Measurements from ENCODE around the gene POU2F3. TPM values are rescaled to one million over a fixed set of nuclear protein-coding genes. Genes with fewer than 3 reads are reported as not detected.

POU2F3 gene
- total and polyA plus RNA-seq, 2 donors (not counting 1 experiment from before 2014, with no cell fraction given) = not detected

GRCh38 chr11:120329556-120329955 is 89.6 kb downstream of the POU2F3 start:
- Histone ChIP-seq H2AFZ (ENCODE audit: low read length) (no peak overlapping the region), H3K4me1 (ENCODE audit: control insufficient read depth, extremely low read depth, insufficient read depth, low read length) (peaks cover 34% of the 10 kb centered on the region), H3K4me2 (ENCODE audit: extremely low read depth, insufficient read depth, low read length) (no peak overlapping the region), H3K79me2 (ENCODE audit: control insufficient read depth, insufficient read depth, low read length) (peaks cover 19% of the 10 kb centered on the region), H3K27ac (ENCODE audit: insufficient read depth, low read length) (no peak overlapping the region), H3K9me3 (ENCODE audit: control insufficient read depth, insufficient read depth, low read depth, low read length) (no peaks in the 10 kb centered on the region), H3K4me3 (replicated peaks in 1 of 4; ENCODE audit: control extremely low read depth in 1 of 4, insufficient read depth in 1 of 4, low read depth in 3 of 4, low read length in 4 of 4) (no peak overlapping the region), H3K36me3 (ENCODE audit: control insufficient read depth, insufficient read depth, low read length) (peaks cover 7% of the 10 kb centered on the region), H3K9ac (ENCODE audit: insufficient read depth, low read length) (no peak overlapping the region), H3K27me3 (ENCODE audit: control insufficient read depth, insufficient read depth, low read length) (no peaks in the 10 kb centered on the region), H4K20me1 (ENCODE audit: control insufficient read depth, extremely low read depth, insufficient read depth, low read length) (no peaks in the 10 kb centered on the region)
- TF ChIP-seq, protein P1, sequence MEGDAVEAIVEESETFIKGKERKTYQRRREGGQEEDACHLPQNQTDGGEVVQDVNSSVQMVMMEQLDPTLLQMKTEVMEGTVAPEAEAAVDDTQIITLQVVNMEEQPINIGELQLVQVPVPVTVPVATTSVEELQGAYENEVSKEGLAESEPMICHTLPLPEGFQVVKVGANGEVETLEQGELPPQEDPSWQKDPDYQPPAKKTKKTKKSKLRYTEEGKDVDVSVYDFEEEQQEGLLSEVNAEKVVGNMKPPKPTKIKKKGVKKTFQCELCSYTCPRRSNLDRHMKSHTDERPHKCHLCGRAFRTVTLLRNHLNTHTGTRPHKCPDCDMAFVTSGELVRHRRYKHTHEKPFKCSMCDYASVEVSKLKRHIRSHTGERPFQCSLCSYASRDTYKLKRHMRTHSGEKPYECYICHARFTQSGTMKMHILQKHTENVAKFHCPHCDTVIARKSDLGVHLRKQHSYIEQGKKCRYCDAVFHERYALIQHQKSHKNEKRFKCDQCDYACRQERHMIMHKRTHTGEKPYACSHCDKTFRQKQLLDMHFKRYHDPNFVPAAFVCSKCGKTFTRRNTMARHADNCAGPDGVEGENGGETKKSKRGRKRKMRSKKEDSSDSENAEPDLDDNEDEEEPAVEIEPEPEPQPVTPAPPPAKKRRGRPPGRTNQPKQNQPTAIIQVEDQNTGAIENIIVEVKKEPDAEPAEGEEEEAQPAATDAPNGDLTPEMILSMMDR (conservative IDR thresholded peaks at IDR 0.05 in 1 of 2, IDR thresholded peaks at IDR 0.05 in 1 of 2; ENCODE audit: low read depth in 1 of 2, low read length in 2 of 2) = no peak
- no peak for TF ChIP-seq EZH2 (IDR thresholded peaks at IDR 0.05; ENCODE audit: low read length, missing control alignments)
- peak in 1 of 2 donors; percentile 59 for DNase-seq (ENCODE audit: low read depth in 2 of 2)

DNA sequence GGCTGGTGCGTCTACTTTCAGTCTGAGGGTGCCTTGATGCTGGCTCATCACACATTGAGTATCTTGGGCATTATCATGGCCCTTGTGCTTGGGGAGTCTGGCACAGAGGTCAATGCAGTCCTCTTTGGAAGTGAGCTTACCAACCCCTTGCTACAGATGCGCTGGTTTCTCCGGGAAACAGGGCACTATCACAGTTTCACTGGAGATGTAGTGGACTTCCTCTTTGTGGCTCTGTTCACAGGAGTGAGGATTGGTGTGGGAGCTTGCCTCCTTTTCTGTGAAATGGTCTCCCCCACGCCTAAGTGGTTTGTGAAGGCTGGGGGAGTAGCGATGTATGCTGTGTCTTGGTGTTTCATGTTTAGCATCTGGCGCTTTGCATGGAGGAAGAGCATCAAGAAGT is 90.1 kb downstream of the POU2F3 start:
- TF ChIP-seq, protein P1 (conservative IDR thresholded peaks at IDR 0.05 in 1 of 2, IDR thresholded peaks at IDR 0.05 in 1 of 2; ENCODE audit: low read depth in 1 of 2, low read length in 2 of 2) = no peak
- no peak for TF ChIP-seq EZH2 (IDR thresholded peaks at IDR 0.05; ENCODE audit: low read length, missing control alignments)
- H3K79me2 ChIP-seq (ENCODE audit: control insufficient read depth, insufficient read depth, low read length) = peaks cover 19% of the 10 kb centered on the region
- no peaks in the 10 kb centered on the region for H3K9me3 ChIP-seq (ENCODE audit: control insufficient read depth, insufficient read depth, low read depth, low read length)
- no peak overlapping the region for H3K27ac ChIP-seq (ENCODE audit: insufficient read depth, low read length)
- no peak overlapping the region for H2AFZ ChIP-seq (ENCODE audit: low read length)
- no peak overlapping the region for H3K4me2 ChIP-seq (ENCODE audit: extremely low read depth, insufficient read depth, low read length)
- peaks cover 31% of the 10 kb centered on the region for H3K4me1 ChIP-seq (ENCODE audit: control insufficient read depth, extremely low read depth, insufficient read depth, low read length)
- no peak overlapping the region for H3K4me3 ChIP-seq (replicated peaks in 1 of 4; ENCODE audit: control extremely low read depth in 1 of 4, insufficient read depth in 1 of 4, low read depth in 3 of 4, low read length in 4 of 4)
- H3K9ac ChIP-seq (ENCODE audit: insufficient read depth, low read length) = no peak overlapping the region
- H3K36me3 ChIP-seq (ENCODE audit: control insufficient read depth, insufficient read depth, low read length) = peaks cover 7% of the 10 kb centered on the region
- no peaks in the 10 kb centered on the region for H3K27me3 ChIP-seq (ENCODE audit: control insufficient read depth, insufficient read depth, low read length)
- H4K20me1 ChIP-seq (ENCODE audit: control insufficient read depth, extremely low read depth, insufficient read depth, low read length) = no peaks in the 10 kb centered on the region
- no peak for DNase-seq (ENCODE audit: low read depth in 2 of 2)

DNA sequence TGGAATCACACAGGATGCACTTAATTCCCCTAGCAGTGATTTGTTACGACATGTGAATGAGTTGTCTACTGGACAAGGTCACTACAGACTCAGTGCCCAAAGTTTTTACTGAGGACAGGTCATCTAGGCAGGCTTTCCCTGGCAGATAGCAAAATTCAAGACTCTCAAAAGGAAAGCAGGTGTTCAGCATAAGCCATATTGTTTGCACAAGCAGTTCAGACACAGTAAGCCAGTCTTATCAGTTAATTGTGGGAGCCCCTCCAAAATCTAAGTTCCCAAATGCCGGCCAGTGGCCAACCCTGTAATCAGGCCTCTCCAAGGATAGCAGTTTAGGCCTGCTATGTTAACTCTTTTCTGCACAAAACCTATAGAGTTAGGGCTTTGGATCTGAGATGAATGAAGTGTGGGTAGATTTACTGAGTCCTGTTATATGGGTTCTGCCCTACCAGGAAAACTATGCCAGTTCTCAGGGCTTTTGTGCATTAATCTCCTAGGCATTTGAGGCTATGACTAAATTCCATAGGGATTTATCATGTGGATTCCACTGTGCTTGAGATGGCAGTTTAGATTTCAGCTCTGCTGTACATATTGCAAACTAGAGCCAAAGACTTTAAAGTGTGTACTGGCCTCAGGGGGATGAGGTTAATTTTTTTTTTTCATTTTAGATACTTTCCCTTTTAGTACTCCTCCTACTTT is 91.5 kb downstream of the POU2F3 start:
- Histone ChIP-seq H2AFZ (ENCODE audit: low read length) (no peak overlapping the region), H3K4me3 (replicated peaks in 1 of 4; ENCODE audit: control extremely low read depth in 1 of 4, insufficient read depth in 1 of 4, low read depth in 3 of 4, low read length in 4 of 4) (peak overlapping the region in 1 of 4 experiments; percentile 3), H3K27ac (ENCODE audit: insufficient read depth, low read length) (peak overlapping the region; percentile 62), H3K36me3 (ENCODE audit: control insufficient read depth, insufficient read depth, low read length) (peaks cover 7% of the 10 kb centered on the region), H3K4me2 (ENCODE audit: extremely low read depth, insufficient read depth, low read length) (peak overlapping the region; percentile 66), H3K79me2 (ENCODE audit: control insufficient read depth, insufficient read depth, low read length) (peaks cover 17% of the 10 kb centered on the region), H3K27me3 (ENCODE audit: control insufficient read depth, insufficient read depth, low read length) (no peaks in the 10 kb centered on the region), H3K9ac (ENCODE audit: insufficient read depth, low read length) (no peak overlapping the region), H4K20me1 (ENCODE audit: control insufficient read depth, extremely low read depth, insufficient read depth, low read length) (no peaks in the 10 kb centered on the region), H3K4me1 (ENCODE audit: control insufficient read depth, extremely low read depth, insufficient read depth, low read length) (peaks cover 29% of the 10 kb centered on the region), H3K9me3 (ENCODE audit: control insufficient read depth, insufficient read depth, low read depth, low read length) (no peaks in the 10 kb centered on the region)
- DNase-seq (ENCODE audit: low read depth in 2 of 2) = peak; percentile 94 to 95
- TF ChIP-seq EZH2 (IDR thresholded peaks at IDR 0.05; ENCODE audit: low read length, missing control alignments) = no peak
- TF ChIP-seq, protein P1 (conservative IDR thresholded peaks at IDR 0.05 in 1 of 2, IDR thresholded peaks at IDR 0.05 in 1 of 2; ENCODE audit: low read depth in 1 of 2, low read length in 2 of 2) = no peak
